ENCODE measurements around the gene CBR1.
"Not testable (repeated sequence)": the region's sequence is repeated elsewhere in the genome, so short reads cannot be mapped to it uniquely, and the experiment has no call there.

The CBR1 gene

DNA sequence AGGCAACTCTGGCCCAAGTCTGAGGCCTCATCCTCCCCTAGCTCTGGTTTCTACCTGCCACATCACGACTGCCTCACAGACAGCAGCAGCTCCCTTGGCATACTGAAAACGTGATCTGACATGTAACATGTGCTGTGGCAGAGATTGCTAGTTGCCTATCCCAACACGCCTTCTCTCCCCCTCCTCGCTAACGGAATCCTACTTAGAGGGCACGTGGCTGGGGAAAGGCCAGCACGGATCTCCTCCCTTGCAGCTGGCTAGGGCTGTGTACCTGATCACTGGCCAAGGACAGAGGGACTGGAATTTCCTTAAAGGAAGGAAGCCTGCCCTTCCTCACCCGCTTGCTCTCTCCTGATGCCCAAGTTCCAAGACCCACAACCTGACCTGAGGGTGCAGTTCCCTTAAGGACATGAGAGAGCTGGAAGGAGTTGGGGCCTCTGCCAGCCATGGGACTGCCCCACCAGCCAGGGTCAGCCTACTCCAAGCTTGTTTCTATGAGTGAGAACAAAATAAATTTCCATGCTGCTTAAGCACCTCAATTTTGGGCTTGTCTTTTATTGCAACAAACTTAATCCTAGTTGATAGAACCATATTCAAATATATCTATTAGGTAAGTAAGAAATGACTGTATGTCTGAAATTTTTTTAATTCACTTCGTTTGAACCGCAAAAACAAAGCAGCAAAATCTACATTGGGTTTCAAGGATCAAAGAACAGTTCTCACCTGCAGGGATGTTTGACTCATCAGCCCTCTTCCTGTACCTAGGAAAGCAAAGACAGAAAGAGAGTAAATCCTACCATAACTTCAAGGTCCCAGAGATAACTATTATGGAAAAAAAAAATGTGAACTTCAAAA lies 16.7 kb upstream of the CBR1 start:
- DNase-seq, result no peak

GRCh38 chr21:36053715-36054062 lies 16.1 kb upstream of the CBR1 start:
- DNase-seq, result no peak

DNA sequence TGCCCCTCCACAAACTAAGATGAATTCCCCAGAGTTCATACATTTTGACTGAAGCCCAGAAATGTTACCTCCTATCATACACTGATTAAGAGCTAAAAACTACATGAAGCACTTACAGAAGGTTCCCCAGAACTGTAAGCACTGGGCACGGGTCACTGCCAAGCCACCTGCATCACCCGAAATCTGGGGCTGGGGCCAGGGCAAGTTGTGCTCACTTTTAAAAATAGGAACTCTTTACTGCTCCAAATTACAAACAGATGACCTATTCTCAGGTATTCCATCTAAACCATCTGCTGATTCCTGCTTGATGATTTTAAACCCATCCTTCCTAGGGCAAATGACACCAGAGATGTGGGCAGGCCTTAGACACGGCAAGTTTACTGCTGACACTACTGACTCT lies 14.3 kb upstream of the CBR1 start:
- DNase-seq, result no peak

- DNase-seq, result no peak
These were observed 10.0 kb upstream of the CBR1 start for GRCh38 chr21:36059823-36060158.

DNA sequence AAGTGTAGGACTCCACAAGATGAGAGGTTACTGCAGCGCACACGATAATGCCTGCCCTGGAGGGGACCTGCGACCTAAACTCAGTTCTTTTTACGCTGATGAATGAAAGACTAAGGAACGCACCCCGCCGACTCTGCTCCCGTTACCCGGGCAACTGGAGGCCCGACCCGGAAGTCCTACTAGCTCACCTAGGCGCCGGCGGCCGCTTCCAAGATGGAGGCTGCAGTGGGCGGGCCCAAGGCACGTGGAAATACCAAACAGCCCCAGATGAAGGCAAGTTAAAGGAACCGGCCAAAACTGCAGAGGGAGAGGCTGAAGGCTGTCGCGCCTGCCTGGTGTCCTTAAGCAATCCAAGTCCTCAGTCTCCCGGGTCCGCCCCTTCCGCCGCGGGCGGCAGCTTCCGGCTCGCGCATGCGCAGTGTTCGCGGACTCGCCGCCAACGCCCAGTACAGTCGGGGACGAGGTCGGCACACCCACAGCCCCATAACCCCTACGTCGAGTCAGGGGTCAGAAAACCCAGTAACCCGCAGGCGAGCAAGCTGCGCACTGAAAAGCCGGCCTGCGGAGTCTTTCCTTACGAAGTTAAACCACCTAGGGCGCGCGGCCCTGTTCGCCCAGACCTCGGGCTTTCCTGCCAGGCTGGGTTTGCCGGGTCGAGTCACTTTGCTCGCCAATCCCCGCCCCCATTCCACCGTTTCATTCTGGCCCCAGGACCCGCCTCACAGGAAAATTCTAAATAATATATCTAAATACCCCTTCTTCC lies 9.5 kb upstream of the CBR1 start, which contains the start of gene SETD4:
Gene SETD4, minus strand, starts transcription at position 368 of the 763 bp plus-strand sequence. CDS start 1,638 bp downstream, outside the sequence.
- DNase-seq, result peak; percentile 91

DNA sequence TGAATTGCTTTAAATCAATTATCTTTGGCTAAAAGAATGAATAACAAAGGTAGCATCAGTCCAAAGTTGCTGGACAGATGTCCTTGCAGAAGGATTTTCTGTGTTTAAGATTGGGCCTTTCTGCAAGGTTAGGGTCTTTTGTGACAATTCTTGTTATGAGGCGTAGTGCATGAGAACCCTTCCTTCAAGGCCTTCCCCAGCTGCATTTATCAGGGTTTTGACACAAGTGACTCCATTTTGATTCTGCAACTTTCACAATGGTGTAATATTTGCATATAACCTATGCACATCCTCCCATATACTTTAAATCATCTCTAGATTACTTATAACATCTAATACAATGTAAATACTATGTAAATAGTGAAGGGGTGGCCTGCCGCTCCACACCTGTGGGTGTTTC lies 8.4 kb upstream of the CBR1 start:
- DNase-seq, result no peak

- no peak for DNase-seq
These were observed 6.3 kb upstream of the CBR1 start for GRCh38 chr21:36063375-36064084.

- DNase-seq, result no peak
These were observed 5.8 kb upstream of the CBR1 start for GRCh38 chr21:36064085-36064460.

DNA sequence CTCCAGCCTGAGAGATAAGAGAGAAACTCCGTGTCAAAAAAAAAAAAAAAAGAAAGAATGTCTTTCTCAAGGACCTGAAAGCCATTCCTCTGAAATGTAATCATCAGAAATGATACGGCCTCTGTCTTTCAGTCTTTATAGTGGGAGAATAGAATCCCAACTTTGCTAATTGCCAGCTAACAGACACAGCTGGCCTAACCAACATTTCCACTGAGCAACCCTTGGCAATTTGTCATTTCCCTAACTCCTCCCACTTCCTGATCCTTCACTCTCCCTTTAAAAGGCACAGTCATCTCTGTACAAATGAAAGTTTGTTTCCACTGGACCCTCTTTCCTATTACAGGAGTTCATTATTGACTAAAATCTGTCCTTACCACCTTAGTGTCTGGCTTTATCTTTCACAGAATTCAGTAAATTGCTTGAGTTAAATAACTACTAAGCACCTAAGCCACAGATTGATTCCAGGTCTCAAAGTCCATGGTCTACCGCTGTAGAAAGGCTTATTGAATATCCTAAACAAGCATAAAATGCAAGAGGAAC lies 4.3 kb upstream of the CBR1 start:
- no peak for DNase-seq

DNA sequence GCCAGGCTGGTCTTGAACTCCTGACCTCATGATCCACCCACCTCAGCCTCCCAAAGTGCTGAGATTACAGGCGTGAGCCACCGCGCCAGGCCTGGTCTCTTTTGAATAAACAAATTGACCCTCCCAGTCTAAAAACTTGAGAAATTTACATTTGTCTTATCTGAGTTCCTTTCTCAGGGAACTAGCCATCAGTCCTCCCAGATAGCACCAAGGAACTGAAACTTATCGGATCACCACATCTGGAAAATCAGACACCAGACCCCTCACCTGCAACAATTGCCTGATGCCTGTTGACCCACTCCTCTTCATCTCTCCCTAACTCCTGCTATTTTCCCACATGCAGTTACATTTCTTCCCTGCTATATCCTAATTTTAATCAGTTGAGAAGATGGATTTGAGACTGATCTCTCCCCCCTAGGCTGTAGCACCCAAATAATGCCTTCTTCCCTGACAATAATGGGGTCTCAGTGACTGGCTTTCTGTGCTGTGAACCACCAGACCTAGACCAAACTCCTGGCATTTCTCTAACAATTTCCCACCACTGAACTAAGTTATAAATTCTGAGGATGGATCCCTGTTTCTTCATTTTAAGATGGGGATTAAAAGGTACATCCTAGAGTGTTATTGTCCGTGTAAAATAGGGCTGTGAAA lies 951 bp upstream of the CBR1 start:
- DNase-seq, result no peak

DNA sequence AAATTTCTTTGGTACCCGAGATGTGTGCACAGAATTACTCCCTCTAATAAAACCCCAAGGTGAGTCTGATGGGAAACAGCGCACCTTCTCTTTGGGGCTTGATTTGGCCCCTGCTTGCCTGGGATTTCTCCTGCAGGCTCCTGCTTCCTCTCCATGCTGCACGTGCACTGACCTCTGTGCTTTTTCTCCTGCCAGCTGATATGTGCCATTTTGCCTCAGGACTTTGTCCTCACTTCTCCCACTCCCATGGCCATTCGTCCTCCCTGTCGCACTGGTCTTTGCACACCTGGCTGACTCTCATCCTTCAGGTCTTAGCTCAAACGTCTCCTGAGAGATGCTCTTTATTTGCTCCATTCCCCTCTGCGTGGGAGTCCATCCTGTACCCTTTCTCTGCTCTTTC lies 1.2 kb downstream of the CBR1 start:
- DNase-seq, result no peak

DNA sequence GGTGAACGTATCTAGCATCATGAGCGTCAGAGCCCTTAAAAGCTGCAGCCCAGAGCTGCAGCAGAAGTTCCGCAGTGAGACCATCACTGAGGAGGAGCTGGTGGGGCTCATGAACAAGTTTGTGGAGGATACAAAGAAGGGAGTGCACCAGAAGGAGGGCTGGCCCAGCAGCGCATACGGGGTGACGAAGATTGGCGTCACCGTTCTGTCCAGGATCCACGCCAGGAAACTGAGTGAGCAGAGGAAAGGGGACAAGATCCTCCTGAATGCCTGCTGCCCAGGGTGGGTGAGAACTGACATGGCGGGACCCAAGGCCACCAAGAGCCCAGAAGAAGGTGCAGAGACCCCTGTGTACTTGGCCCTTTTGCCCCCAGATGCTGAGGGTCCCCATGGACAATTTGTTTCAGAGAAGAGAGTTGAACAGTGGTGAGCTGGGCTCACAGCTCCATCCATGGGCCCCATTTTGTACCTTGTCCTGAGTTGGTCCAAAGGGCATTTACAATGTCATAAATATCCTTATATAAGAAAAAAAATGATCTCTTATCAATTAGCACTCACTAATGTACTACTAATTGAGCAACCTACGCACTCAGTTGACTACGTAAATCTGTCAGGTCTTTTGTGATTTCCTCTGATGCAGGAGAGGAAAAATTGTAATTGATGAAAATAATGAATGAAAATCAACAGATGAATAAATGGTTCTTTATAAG lies 2.8 kb downstream of the CBR1 start:
- DNase-seq, result no peak

- DNase-seq, result no peak
These were observed 3.4 kb downstream of the CBR1 start for GRCh38 chr21:36073181-36073580.

DNA sequence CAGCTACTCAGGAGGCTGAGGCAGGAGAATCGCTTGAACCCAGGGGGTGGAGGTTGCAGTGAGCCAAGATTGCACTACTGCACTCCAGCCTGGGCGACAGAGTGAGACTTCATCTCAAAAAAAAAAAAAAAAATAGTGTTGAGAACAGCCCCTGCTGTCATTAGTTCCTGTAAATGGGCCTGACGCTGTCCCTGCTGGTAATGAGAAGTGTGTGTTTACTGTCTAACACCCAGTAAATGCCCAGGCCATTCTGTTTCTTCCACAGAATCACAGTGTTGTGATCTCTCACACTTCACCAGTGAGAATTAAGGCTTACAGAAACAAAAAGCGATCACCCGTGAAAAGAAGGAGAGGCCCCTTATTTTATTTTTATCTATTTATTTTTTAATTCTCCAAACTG lies 4.1 kb downstream of the CBR1 start:
- DNase-seq, result not testable (repeated sequence)

DNA sequence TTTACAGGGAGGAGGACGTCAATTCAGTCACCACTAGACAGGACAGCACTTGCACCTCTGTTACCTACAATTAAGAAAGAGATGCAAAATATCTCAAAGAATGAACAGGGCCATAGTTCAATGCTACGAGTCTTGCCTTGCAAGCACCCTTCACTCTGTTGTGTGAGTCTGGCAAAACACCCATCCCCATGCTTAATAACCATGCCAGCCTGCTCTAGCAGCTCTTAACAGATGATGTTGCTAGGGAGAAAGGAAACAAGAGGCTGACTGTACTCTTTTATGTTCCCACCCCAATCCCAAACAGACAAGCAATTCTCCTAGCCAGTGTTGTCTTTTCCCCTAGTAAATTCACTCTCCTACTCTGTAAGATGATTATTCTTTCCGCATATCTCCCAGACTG lies 5.3 kb downstream of the CBR1 start:
- DNase-seq, result no peak

GRCh38 chr21:36075953-36076352 lies 6.1 kb downstream of the CBR1 start:
- DNase-seq, result no peak

GRCh38 chr21:36076878-36077655 lies 7.2 kb downstream of the CBR1 start:
- no peak for DNase-seq

DNA sequence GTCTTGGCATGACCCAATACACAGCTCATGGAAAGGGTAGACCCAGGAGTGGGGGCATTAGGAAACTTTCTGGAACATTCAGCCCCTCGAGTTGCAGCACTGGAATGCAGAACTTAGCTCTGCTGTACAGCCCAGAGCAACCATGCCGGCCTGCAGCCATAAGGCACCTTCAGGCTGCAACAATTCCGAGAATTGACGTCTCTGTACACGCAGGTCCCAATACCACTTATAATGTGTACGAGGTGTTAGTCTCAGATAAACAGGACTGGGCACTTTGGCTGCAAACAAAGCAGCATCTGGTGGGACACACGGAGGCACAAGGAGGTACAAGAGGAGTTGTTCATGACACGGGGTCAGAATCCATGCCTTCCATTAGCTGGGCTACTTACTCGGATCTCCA lies 7.9 kb downstream of the CBR1 start:
- no peak for DNase-seq

GRCh38 chr21:36079010-36079649 lies 9.3 kb downstream of the CBR1 start:
- DNase-seq, result no peak

DNA sequence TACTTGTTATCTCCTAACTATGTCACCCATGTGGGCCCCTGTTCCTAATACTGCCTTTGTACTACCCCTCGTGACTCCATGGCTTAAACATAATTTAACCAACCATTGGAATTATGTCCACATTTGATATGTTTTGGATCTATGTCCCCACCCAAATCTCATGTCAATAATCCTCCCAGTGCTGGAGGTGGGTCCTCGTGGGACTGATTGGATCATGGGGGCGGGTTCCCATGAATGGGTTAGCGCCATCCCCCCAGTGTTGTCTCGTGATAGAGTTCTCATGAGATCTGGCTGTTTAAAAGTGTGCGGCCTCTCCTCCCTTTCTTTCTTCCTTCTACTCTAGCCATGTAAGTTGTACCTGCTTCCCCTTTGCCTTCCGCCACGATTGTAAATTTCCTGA lies 9.8 kb downstream of the CBR1 start:
- no peak for DNase-seq

GRCh38 chr21:36080386-36080785 lies 10.6 kb downstream of the CBR1 start:
- DNase-seq, result no peak
